ENCODE measurements around the gene ERAP2. TPM values are rescaled to one million over a fixed set of nuclear protein-coding genes. Genes with fewer than 3 reads are reported as not detected.

The ERAP2 gene
- total RNA-seq, 2 donors from 2014 or later = 5.5 to 5.9 TPM

DNA sequence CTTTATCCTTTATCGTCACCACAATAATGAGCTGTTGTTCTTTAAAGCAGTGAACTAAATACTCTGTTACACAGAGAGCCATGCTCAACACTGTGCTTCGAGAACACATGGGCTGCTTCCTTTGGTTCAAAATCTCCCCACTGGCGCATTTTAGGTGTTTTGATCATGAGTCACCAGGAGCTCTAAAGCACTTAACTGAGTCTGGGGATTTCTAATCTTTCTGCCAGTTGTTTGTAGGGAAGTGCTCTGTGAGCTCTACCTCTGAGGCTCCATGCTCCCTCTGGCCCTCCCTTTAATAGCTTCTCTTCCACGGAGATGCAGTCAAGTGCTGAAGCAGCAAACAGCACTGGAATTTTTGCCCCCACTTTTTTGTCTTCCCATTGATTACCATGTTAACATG lies 17.0 kb downstream of the ERAP2 start:
- no peak for DNase-seq (ENCODE audit: low spot score)
- Histone ChIP-seq H3K4me3 (no peak overlapping the region), H3K27ac (no peak overlapping the region), H3K4me1 (no peaks in the 10 kb centered on the region), H3K9me3 (no peaks in the 10 kb centered on the region), H3K27me3 (no peaks in the 10 kb centered on the region), H3K36me3 (no peaks in the 10 kb centered on the region)
- TF ChIP-seq, protein P1, sequence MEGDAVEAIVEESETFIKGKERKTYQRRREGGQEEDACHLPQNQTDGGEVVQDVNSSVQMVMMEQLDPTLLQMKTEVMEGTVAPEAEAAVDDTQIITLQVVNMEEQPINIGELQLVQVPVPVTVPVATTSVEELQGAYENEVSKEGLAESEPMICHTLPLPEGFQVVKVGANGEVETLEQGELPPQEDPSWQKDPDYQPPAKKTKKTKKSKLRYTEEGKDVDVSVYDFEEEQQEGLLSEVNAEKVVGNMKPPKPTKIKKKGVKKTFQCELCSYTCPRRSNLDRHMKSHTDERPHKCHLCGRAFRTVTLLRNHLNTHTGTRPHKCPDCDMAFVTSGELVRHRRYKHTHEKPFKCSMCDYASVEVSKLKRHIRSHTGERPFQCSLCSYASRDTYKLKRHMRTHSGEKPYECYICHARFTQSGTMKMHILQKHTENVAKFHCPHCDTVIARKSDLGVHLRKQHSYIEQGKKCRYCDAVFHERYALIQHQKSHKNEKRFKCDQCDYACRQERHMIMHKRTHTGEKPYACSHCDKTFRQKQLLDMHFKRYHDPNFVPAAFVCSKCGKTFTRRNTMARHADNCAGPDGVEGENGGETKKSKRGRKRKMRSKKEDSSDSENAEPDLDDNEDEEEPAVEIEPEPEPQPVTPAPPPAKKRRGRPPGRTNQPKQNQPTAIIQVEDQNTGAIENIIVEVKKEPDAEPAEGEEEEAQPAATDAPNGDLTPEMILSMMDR (IDR thresholded peaks at IDR 0.05) = no peak

DNA sequence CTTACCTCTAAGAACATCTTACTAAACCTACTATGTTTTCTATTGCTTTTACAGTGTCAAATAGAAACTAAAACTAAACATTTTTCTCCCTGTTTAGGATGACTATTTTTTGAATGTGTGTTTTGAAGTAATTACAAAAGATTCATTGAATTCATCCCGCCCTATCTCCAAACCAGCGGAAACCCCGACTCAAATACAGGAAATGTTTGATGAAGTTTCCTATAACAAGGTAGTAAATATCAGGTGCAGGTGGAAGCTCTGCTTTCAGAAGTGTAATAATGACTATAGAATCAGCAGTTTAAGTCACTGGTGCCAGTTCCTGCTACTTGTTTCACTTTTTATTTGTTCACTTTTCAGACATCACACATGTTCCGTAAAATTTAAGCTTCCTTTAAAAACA lies 20.0 kb downstream of the ERAP2 start:
- no peaks in the 10 kb centered on the region for H3K4me1 ChIP-seq
- no peaks in the 10 kb centered on the region for H3K9me3 ChIP-seq
- H3K4me3 ChIP-seq = no peak overlapping the region
- no peak for DNase-seq (ENCODE audit: low spot score)
- TF ChIP-seq, protein P1 (IDR thresholded peaks at IDR 0.05) = no peak
- no peaks in the 10 kb centered on the region for H3K27me3 ChIP-seq
- no peaks in the 10 kb centered on the region for H3K36me3 ChIP-seq
- H3K27ac ChIP-seq = no peak overlapping the region

DNA sequence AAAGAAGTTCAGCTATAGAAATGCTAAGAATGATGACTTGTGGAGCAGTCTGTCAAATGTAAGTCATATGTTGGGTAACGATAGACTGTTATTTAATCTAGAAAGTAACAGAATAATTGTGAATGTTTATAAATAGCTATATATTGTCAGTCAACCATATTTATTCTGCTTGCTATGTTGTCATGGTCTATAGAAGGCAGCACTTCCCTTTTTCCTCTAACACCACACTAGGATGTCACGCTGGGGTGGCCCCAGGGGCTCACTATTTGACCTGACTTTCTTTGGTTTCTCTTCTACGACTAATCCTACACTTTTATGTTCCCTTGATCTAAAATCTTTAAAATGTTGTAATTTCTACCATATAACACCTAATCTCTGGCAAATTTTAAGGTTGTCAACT lies 20.5 kb downstream of the ERAP2 start:
- TF ChIP-seq, protein P1 (IDR thresholded peaks at IDR 0.05) = no peak
- H3K9me3 ChIP-seq = no peaks in the 10 kb centered on the region
- no peak overlapping the region for H3K27ac ChIP-seq
- H3K27me3 ChIP-seq = no peaks in the 10 kb centered on the region
- no peak for DNase-seq (ENCODE audit: low spot score)
- no peaks in the 10 kb centered on the region for H3K36me3 ChIP-seq
- H3K4me3 ChIP-seq = no peak overlapping the region
- no peaks in the 10 kb centered on the region for H3K4me1 ChIP-seq

DNA sequence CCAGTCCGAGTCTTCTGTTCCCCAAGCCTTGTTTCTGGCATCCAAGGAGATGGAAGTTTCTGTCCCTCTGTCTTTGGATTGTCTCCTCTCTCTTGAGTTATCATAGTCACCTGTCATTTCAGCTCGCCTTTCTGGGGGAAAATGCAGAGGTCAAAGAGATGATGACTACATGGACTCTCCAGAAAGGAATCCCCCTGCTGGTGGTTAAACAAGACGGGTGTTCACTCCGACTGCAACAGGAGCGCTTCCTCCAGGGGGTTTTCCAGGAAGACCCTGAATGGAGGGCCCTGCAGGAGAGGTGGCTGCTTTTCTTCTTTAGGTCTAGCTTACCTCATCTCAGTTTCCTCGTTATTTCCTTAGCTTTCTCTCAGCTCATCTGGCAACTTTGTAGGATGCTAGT lies 25.1 kb downstream of the ERAP2 start:
- no peak for DNase-seq (ENCODE audit: low spot score)
- TF ChIP-seq, protein P1 (IDR thresholded peaks at IDR 0.05) = no peak
- H3K4me1 ChIP-seq = no peaks in the 10 kb centered on the region
- no peak overlapping the region for H3K4me3 ChIP-seq
- no peak overlapping the region for H3K27ac ChIP-seq
- H3K27me3 ChIP-seq = no peaks in the 10 kb centered on the region
- H3K36me3 ChIP-seq = peaks cover 8% of the 10 kb centered on the region
- H3K9me3 ChIP-seq = no peaks in the 10 kb centered on the region

DNA sequence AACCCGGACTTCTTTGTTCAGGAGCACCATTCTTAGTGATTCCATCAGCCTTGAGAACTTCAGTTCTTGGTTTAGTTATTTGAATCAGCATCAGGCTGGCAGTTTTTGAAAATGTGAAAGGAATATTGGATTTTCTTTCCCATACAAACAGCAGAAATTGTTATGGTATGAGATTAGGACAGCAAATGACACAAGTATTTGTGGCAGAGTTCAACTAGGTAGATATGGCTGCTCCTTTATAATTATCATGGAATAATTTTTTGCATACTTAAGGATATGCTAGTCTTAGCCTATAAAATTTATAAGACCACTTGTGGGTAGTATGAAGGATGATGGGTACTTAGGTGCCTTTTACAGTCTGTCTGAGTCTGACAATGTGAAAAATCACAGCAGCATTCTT lies 25.5 kb downstream of the ERAP2 start:
- Histone ChIP-seq H3K36me3 (peaks cover 8% of the 10 kb centered on the region), H3K27ac (no peak overlapping the region), H3K4me1 (no peaks in the 10 kb centered on the region), H3K27me3 (no peaks in the 10 kb centered on the region), H3K4me3 (no peak overlapping the region), H3K9me3 (no peaks in the 10 kb centered on the region)
- TF ChIP-seq, protein P1 (IDR thresholded peaks at IDR 0.05) = no peak
- DNase-seq (ENCODE audit: low spot score) = no peak

DNA sequence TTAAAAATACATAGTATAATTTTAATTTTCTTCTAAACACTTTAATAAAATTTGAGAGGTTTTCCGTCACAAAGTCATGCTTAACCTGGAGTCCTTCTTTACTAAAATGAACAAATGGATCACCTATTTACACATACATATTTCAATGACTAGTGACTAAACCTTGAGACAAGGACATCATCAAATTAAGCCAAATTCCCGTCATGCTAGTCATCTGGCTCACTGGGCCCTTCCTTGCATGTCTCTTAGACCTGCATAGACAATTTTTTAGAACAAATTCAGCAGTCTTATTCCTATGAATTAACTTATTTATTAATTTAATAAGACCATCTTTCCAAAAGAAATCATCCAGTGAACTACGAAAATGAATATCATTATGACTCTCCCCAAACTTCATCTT lies 26.6 kb downstream of the ERAP2 start:
- no peaks in the 10 kb centered on the region for H3K9me3 ChIP-seq
- TF ChIP-seq, protein P1 (IDR thresholded peaks at IDR 0.05) = no peak
- H3K4me3 ChIP-seq = no peak overlapping the region
- no peaks in the 10 kb centered on the region for H3K27me3 ChIP-seq
- H3K36me3 ChIP-seq = peaks cover 8% of the 10 kb centered on the region
- no peaks in the 10 kb centered on the region for H3K4me1 ChIP-seq
- no peak overlapping the region for H3K27ac ChIP-seq
- DNase-seq (ENCODE audit: low spot score) = no peak

All from right atrium auricular region (tissue), 2 donors.